Fibroblast of the aortic adventitia (primary cell): Measurements from ENCODE around the gene TBX2. TPM values are rescaled to one million over a fixed set of nuclear protein-coding genes. Genes with fewer than 3 reads are reported as not detected.

Source experiments
- DNase-seq: peaks from one replicate; pipeline ENCODE4 v3.0.0-alpha.2; 2010; ENCODE audit warnings: low read depth
- H3K4me3 ChIP-seq: 2 replicates; pipeline ENCODE4 v1.5.1; 2011; ENCODE audit warnings: low read depth, mild to moderate bottlenecking, control low read depth, low read length, moderate library complexity
- CTCF ChIP-seq: IDR thresholded peaks from 2 replicates; pipeline ENCODE4 v1.5.1; 2011; ENCODE audit warnings: mild to moderate bottlenecking, low read length, control low read depth, inconsistent platforms; ENCODE audit not compliant: insufficient read depth
- total RNA-seq: library from RNA; depleted of rRNA; stranded (reverse); fragments of >200 nt; gene quantifications from 2 replicates; pipeline ENCODE4 v1.2.3, GENCODE V29; 2012; ENCODE audit warnings: low replicate concordance

TBX2 gene
- total RNA-seq, 1 donor, result 20.8 TPM

DNA sequence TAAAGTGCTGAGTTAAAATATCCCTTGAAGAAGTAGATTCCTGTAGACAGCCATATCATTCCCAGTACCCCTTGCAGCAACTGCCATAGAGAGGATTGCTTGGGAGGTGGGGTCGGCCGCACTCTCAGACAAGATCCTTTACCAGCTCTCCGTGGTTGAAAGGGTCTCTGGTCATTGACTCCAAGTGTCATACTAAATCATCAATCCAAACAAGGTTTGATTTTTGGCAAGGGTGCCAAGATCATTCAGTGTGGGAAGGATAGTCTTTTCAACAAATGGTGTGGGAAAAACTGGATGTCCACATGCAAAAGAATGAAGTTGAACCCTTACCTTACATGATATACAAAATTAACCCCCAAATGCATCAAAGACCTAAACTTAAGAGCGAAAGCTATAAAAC, 21.8 kb downstream of the TBX2 start:
- TF ChIP-seq CTCF, result no peak
- H3K4me3 ChIP-seq, result no peak overlapping the region
- no peak for DNase-seq

GRCh38 chr17:61422116-61422799, 22.6 kb downstream of the TBX2 start:
- H3K4me3 ChIP-seq, result no peak overlapping the region
- no peak for DNase-seq
- TF ChIP-seq CTCF, result no peak

GRCh38 chr17:61422869-61423268, 23.2 kb downstream of the TBX2 start:
- no peak for TF ChIP-seq CTCF
- H3K4me3 ChIP-seq, result no peak overlapping the region
- no peak for DNase-seq

DNA sequence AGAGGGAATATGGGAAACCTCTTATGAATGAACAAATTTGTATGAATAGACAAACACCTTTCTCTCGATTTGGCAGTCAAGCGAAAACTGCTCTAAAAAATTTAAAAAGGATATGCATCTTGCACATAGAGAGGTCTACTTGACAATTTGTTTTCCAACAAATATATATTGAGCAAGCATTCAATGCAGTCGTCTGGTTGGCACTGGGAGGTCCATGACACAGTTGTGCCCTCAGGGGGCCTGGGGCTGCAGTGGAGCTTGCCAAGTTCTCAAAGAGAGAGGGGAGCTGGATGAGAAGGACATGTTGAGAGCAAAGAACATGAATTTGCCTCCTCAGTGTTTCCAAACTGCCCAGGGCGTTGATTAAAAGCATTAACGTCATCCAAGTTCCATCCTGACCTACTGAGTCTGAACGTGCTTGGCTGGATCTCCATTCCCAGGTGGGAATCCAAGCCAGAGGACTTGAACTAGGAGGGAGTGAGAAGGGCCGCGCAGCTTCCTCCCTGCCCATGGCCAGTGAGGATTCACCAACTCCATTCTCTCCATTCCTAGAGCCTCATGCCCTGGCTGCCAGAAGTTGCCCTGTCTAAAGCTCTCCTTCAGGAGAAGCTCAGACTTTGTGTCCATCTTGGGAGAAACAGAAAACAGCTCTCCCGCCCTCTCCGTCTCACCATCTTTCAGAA, 24.5 kb downstream of the TBX2 start:
- DNase-seq, result no peak
- TF ChIP-seq CTCF, result no peak
- H3K4me3 ChIP-seq, result no peak overlapping the region

DNA sequence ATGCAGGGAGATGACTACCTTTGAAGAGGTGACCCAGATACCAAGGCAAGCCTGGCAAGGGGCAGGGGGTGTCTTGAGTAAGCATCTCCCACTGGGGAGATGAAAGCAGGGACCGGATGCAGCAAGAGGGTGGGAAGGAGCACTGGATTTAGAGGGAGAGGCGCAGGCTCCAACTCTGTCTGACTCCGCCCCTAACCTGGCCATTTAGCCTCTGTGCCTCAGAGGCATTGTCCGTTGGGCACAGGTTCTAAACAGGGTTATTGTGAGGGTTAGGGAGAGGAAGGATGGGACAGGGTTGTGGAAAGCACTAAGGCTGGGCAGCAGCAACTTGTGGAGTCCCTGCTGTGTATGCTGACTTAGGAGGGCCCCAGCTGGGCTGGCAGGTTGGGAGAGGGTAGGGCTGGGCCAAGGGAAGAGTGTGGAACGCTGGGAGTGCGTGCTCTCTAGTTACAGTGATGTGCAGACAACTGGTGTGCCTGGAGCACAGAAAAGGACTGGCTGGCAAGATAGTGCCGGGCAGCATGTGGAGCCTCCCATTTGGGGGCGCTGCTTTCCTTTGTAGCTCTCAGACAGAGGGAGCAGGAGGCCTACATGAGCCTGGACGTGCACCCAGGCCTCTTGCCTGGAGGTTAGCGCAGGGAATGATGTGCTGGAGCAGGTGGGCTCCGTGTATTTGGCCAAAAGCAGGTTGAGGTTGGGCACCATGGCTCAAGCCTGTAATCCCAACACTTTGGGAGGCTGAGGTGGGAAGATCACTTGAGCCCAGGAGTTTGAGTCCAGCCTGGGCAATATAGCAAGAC, 26.2 kb downstream of the TBX2 start:
- no peak for DNase-seq
- no peak for TF ChIP-seq CTCF
- no peak overlapping the region for H3K4me3 ChIP-seq

DNA sequence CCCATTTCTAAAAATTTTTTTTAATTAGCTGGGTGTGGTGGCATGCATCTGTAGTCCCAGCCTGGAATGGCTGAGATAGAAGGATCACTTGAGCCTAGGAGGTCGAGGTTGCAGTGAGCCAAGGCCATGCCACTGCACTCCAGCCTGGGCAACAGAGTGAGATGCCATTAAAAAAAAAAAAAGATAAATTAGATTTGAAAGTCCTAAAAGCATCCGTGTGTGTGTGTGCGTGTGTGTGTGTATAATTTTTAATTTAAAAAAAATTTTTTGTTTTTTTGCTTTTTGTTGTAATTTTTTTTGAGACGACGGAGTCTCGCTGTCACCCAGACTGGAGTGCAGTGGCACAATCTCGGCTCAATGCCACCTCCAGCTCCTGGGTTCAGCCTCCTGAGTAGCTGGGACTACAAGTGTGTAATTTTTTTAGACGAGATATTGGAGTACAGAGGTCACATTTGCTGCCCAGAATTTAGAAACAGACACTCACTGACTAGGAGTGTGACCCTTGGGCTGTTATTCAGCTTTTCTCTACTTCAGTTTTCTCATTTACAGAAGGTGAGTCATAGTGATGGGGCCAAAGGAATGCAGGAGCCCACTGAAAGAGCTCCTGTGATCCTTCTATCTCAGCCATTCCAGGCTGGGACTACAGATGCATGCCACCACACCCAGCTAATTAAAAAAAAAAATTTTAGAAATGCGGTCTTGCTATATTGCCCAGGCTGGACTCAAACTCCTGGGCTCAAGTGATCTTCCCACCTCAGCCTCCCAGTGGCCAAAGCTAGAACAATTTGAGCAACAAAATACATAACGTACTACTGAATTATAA, 27.1 kb downstream of the TBX2 start:
- no peak for DNase-seq
- no peak for TF ChIP-seq CTCF
- no peak overlapping the region for H3K4me3 ChIP-seq
